H1 (cell line): ENCODE measurements around the gene APOC4. TPM values are rescaled to one million over a fixed set of nuclear protein-coding genes. Genes with fewer than 3 reads are reported as not detected.

ENCODE experiments used
- CTCF ChIA-PET: fragments of 300-600 bp; sonication (Branson Sonifier 250); formaldehyde crosslinking; loops from one replicate; lab custom pipeline; 2021; ENCODE audit not compliant: partially characterized antibody; lab: Charles Lee
- POLR2A ChIA-PET: fragments of 300-600 bp; sonication (Branson Sonifier 250); formaldehyde crosslinking; loops from one replicate; lab custom pipeline; 2021; ENCODE audit warnings: inconsistent platforms; ENCODE audit not compliant: partially characterized antibody; lab: Charles Lee
- DNase-seq, 2 experiments: peaks; one replicate each; pipeline versions ENCODE4 v3.0.0 to v3.0.0-alpha.2; 2010 to 2022; ENCODE audit warnings: low spot score in 2 of 2, low read depth in 1 of 2, mixed read lengths in 1 of 2
- FAIRE-seq: peaks from 2 replicates; lab custom pipeline; 2011; peaks lifted over from hg19 to GRCh38; lab: Jason Lieb, UNC
- H2AFZ ChIP-seq: 2 replicates; pipeline ENCODE4 v1.8.1; 2012; ENCODE audit warnings: low read length, inconsistent platforms
- H2AK5ac ChIP-seq: 2 replicates; pipeline ENCODE4 v1.6.1; 2013; ENCODE audit warnings: low read depth, low read length
- H2BK120ac ChIP-seq: replicated peaks from 2 replicates; pipeline ENCODE3; 2013; ENCODE audit warnings: low read depth, low read length, inconsistent platforms
- H2BK12ac ChIP-seq: 2 replicates; pipeline ENCODE4 v1.6.1; 2013; ENCODE audit warnings: low read depth, low read length
- H2BK15ac ChIP-seq: 2 replicates; pipeline ENCODE4 v1.6.1; 2013; ENCODE audit warnings: low read length
- H2BK20ac ChIP-seq: 2 replicates; pipeline ENCODE4 v1.6.1; 2013; ENCODE audit warnings: low read length
- H2BK5ac ChIP-seq: 2 replicates; pipeline ENCODE4 v1.6.1; 2013; ENCODE audit warnings: low read depth, low read length
- H3K14ac ChIP-seq: 2 replicates; pipeline ENCODE4 v1.6.1; 2013; ENCODE audit warnings: inconsistent platforms; ENCODE audit not compliant: insufficient read length
- H3K18ac ChIP-seq: 2 replicates; pipeline ENCODE4 v1.6.1; 2013; ENCODE audit warnings: low read length; ENCODE audit errors: extremely low read depth
- H3K23ac ChIP-seq: 2 replicates; pipeline ENCODE4 v1.6.1; 2013; ENCODE audit warnings: inconsistent platforms; ENCODE audit not compliant: insufficient read length
- H3K23me2 ChIP-seq: 2 replicates; pipeline ENCODE4 v1.6.1; 2013; ENCODE audit warnings: low read depth, low read length
- H3K27ac ChIP-seq: 2 replicates; pipeline ENCODE4 v1.6.1; 2011; ENCODE audit warnings: low read depth, low read length, inconsistent platforms
- H3K27me3 ChIP-seq, 4 experiments: replicated peaks in 1 of 4; 1 replicate in 1 of 4; 2 replicates in 3 of 4; pipeline versions ENCODE4 v1.6.1 to v1.8.1; 2011 to 2013; ENCODE audit warnings: low read length in 3 of 4, mild to moderate bottlenecking in 3 of 4, inconsistent platforms in 2 of 4, mixed read lengths in 2 of 4, moderate library complexity in 1 of 4; ENCODE audit not compliant: control insufficient read depth in 3 of 4, insufficient read depth in 3 of 4; ENCODE audit errors: extremely low read depth in 1 of 4
- H3K36me3 ChIP-seq, 4 experiments: 2 replicates each; pipeline versions ENCODE4 v1.6.1 to v1.8.1; 2011 to 2013; ENCODE audit warnings: mild to moderate bottlenecking in 4 of 4, low read length in 3 of 4, moderate library complexity in 2 of 4, control low read depth in 1 of 4, inconsistent platforms in 1 of 4; ENCODE audit not compliant: insufficient read depth in 4 of 4, control insufficient read depth in 2 of 4
- H3K4ac ChIP-seq: replicated peaks from 2 replicates; pipeline ENCODE3; 2013; ENCODE audit warnings: low read length, low read depth, mixed read lengths, inconsistent platforms; ENCODE audit not compliant: insufficient read length
- H3K4me1 ChIP-seq, 4 experiments: replicated peaks in 1 of 4; 1 replicate in 1 of 4; 2 replicates in 3 of 4; pipeline versions ENCODE4 v1.6.1 to v1.8.1; 2011 to 2013; ENCODE audit warnings: low read length in 3 of 4, inconsistent platforms in 2 of 4, mixed read lengths in 1 of 4; ENCODE audit not compliant: insufficient read depth in 4 of 4, control insufficient read depth in 3 of 4
- H3K4me2 ChIP-seq, 2 experiments: 2 replicates each; pipeline versions ENCODE4 v1.6.1 to v1.8.1; 2011 to 2013; ENCODE audit warnings: low read depth in 2 of 2, low read length in 2 of 2, control low read depth in 1 of 2, inconsistent platforms in 1 of 2, mild to moderate bottlenecking in 1 of 2; ENCODE audit not compliant: insufficient read depth in 1 of 2
- H3K4me3 ChIP-seq, 4 experiments: fragments of 200-600, 300-600 bp in 1 of 4; sonication (generic), shearing (Covaris generic), sonication (Bioruptor Twin) in 1 of 4; 2 replicates each; pipeline versions ENCODE4 v1.5.1 to v1.8.1; 2011 to 2016; ENCODE audit warnings: low read length in 4 of 4, low read depth in 3 of 4, control low read depth in 2 of 4, inconsistent platforms in 2 of 4, mild to moderate bottlenecking in 2 of 4, mixed read lengths in 1 of 4, moderate library complexity in 1 of 4; ENCODE audit not compliant: insufficient read depth in 2 of 4; ENCODE audit errors: extremely low read depth in 1 of 4
- H3K56ac ChIP-seq: replicated peaks from 2 replicates; pipeline ENCODE3; 2013; ENCODE audit warnings: low read depth, mild to moderate bottlenecking, mixed read lengths, low read length, inconsistent platforms; ENCODE audit not compliant: insufficient read length
- H3K79me1 ChIP-seq: 2 replicates; pipeline ENCODE4 v1.6.1; 2013; ENCODE audit warnings: low read depth, low read length, control low read depth
- H3K79me2 ChIP-seq, 2 experiments: 2 replicates each; pipeline versions ENCODE4 v1.6.1 to v1.8.1; 2012 to 2013; ENCODE audit warnings: low read length in 2 of 2, mild to moderate bottlenecking in 2 of 2, inconsistent platforms in 1 of 2; ENCODE audit not compliant: insufficient read depth in 2 of 2, control insufficient read depth in 1 of 2
- H3K9ac ChIP-seq, 4 experiments: replicated peaks in 1 of 4; 1 replicate in 1 of 4; 2 replicates in 3 of 4; pipeline versions ENCODE4 v1.6.1 to v1.8.1; 2011 to 2013; ENCODE audit warnings: low read depth in 3 of 4, low read length in 3 of 4, control low read depth in 2 of 4, mild to moderate bottlenecking in 2 of 4, moderate library complexity in 2 of 4, inconsistent platforms in 1 of 4; ENCODE audit errors: extremely low read depth in 1 of 4
- H3K9me3 ChIP-seq, 2 experiments: 2 replicates each; pipeline versions ENCODE4 v1.6.1 to v1.8.1; 2012 to 2013; ENCODE audit warnings: mild to moderate bottlenecking in 2 of 2, moderate library complexity in 2 of 2, control low read depth in 1 of 2, inconsistent platforms in 1 of 2, low read depth in 1 of 2, low read length in 1 of 2, mixed read lengths in 1 of 2; ENCODE audit not compliant: insufficient read depth in 2 of 2
- H4K20me1 ChIP-seq, 2 experiments: replicated peaks in 1 of 2; 2 replicates each; pipeline versions ENCODE3 to v1.8.1; 2011 to 2013; ENCODE audit warnings: inconsistent platforms in 2 of 2, low read length in 2 of 2, mild to moderate bottlenecking in 1 of 2; ENCODE audit not compliant: insufficient read depth in 2 of 2, control insufficient read depth in 1 of 2
- H4K5ac ChIP-seq: 2 replicates; pipeline ENCODE4 v1.6.1; 2013; ENCODE audit warnings: low read length, low read depth, mixed read lengths, inconsistent platforms; ENCODE audit not compliant: insufficient read length
- H4K8ac ChIP-seq: 2 replicates; pipeline ENCODE4 v1.8.0; 2013; ENCODE audit warnings: mild to moderate bottlenecking, moderate library complexity, low read length, inconsistent platforms; ENCODE audit not compliant: insufficient read depth; ENCODE audit errors: extremely low read depth
- H4K91ac ChIP-seq: replicated peaks from 2 replicates; pipeline ENCODE3; 2013; ENCODE audit warnings: low read length, mixed read lengths, inconsistent platforms; ENCODE audit not compliant: insufficient read length
- CHD1 ChIP-seq: IDR thresholded peaks from 2 replicates; pipeline ENCODE4 v1.6.1; 2012; ENCODE audit warnings: low read depth, low read length, improper control_type of control experiment
- CREB1 ChIP-seq: IDR thresholded peaks from 2 replicates; pipeline ENCODE4 v1.6.1; 2012; ENCODE audit warnings: inconsistent platforms
- GTF2F1 ChIP-seq: IDR thresholded peaks from 2 replicates; pipeline ENCODE4 v1.6.1; 2012; ENCODE audit warnings: low read depth, low read length, improper control_type of control experiment, borderline replicate concordance
- SIRT6 ChIP-seq: IDR thresholded peaks from one replicate; pipeline ENCODE4 v1.7.1; 2012; ENCODE audit warnings: low read length, inconsistent platforms
- SIX5 ChIP-seq: IDR thresholded peaks from 2 replicates; pipeline ENCODE4 v1.6.1; 2011; ENCODE audit warnings: mild to moderate bottlenecking, low read depth, low read length
- SP1 ChIP-seq: IDR thresholded peaks from 2 replicates; pipeline ENCODE4 v1.6.1; 2011; ENCODE audit warnings: low read depth, low read length
- SP2 ChIP-seq: IDR thresholded peaks from 2 replicates; pipeline ENCODE4 v1.6.1; 2012; ENCODE audit warnings: mild to moderate bottlenecking, low read length, inconsistent platforms
- TBP ChIP-seq: IDR thresholded peaks from 2 replicates; pipeline ENCODE4 v1.6.1; 2011; ENCODE audit warnings: low read depth, low read length, improper control_type of control experiment
- WGBS, 2 experiments: shearing (Covaris generic) in 1 of 2; methylation state at CpG; one replicate each; pipeline versions ENCODE4 v1.1.6 to v1.1.7; 2013 to 2015; ENCODE audit warnings: low lambda C conversion rate in 2 of 2, mixed read lengths in 2 of 2, inconsistent platforms in 1 of 2, low coverage in 1 of 2, missing lambda C conversion rate in 1 of 2; ENCODE audit not compliant: insufficient replicate concordance in 2 of 2, insufficient coverage in 1 of 2, insufficient read length in 1 of 2; ENCODE audit errors: extremely low coverage in 1 of 2, missing lambda C conversion rate in 1 of 2; 5-methylcytosine and 5-hydroxymethylcytosine counted together
- polyA plus RNA-seq, 7 experiments: library from polyadenylated mRNA; depleted of rRNA in 3 of 7; stranded (reverse) in 5 of 7; unstranded in 2 of 7; fragments of >200 nt in 5 of 7; fragments of 200-250 nt in 2 of 7; gene quantifications; 1 replicate in 5 of 7; 2 replicates in 1 of 7; 4 replicates in 1 of 7; pipeline versions ENCODE4 v1.2.1 to v1.2.3, GENCODE V29; 2011 to 2013; ENCODE audit warnings: missing spikeins in 2 of 7, mixed read lengths in 2 of 7
- total RNA-seq: library from RNA; stranded (reverse); fragmentation: NEBNext Ultra II Directional; extraction: Animal tissue kit (Norgen Biotek cat#: 25700); gene quantifications from 2 replicates; pipeline ENCODE4 v1.2.1, GENCODE V29; 2021
- TF ChIP-seq, protein P1 (sequence below): IDR thresholded peaks from 2 replicates; pipeline ENCODE4 v1.6.1; 2012; ENCODE audit warnings: inconsistent platforms

Gene APOC4
- total and polyA plus RNA-seq, 2 of the 8 experiments (the other 6 are each of a cell fraction or from before 2014, with no cell fraction given), result not detected

DNA sequence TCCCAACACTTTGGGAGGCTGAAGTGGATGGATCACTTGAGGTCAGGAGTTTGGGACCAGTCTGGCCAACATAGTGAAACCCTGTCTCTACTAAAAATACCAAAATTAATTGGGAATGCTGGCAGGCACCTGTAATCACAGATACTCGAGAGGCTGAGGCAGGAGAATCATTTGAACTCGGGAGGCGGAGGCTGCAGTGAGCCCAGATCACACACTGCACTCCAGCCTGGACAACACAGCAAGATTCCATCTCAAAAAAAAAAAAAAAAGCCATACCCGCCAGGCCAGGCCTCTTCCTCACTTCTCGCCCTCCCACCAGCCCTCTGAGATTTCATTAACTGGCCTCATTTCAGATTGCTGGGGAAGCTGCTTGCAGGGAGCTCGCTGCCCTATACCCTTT lies 51.5 kb downstream of the APOC4 start:
- POLR2A ChIA-PET, result interaction anchor here (0.7 to 1.8 kb wide), 5 partner anchors 8 to 103 kb away, joined by 3 to 5 read pairs (median 3); no protein-coding TSS in a partner anchor
- no peak overlapping the region for H4K8ac ChIP-seq

More for the DNA sequence above, 51.5 kb downstream of the APOC4 start:
- H2BK15ac ChIP-seq, result no peak overlapping the region
- no peak overlapping the region for H2BK12ac ChIP-seq
- H3K27ac ChIP-seq, result no peak overlapping the region
- FAIRE-seq (no peak), DNase-seq (no peak)
- no peak overlapping the region for H4K5ac ChIP-seq
- H3K4me3 ChIP-seq, result no peak overlapping the region
- H3K56ac ChIP-seq, result no peak overlapping the region
- no peak overlapping the region for H2BK5ac ChIP-seq
- CTCF ChIA-PET, result no interaction called here
- no peaks in the 10 kb centered on the region for H3K4me1 ChIP-seq
- no peak overlapping the region for H2AFZ ChIP-seq
- no peak overlapping the region for H4K91ac ChIP-seq
- H3K79me1 ChIP-seq, result no peaks in the 10 kb centered on the region; the same call in 1 of the 2 replicates
- no peak overlapping the region for H3K4me2 ChIP-seq
- H3K23ac ChIP-seq, result no peak overlapping the region
- H3K36me3 ChIP-seq, result peaks cover 0 to 23% (median 2%) of the 10 kb centered on the region in 4 experiments; a peak in 5 of 8 replicates
- peaks cover 2 to 7% of the 10 kb centered on the region in 2 experiments for H4K20me1 ChIP-seq
- WGBS, 2 experiments, result 97% methylated on average over 4 of the region's 6 CpGs; no CpG with 5 or more reads in 1 of the 2 experiments
- no peak overlapping the region for H3K18ac ChIP-seq
- no peaks in the 10 kb centered on the region for H3K79me2 ChIP-seq
- H3K9ac ChIP-seq, result no peak overlapping the region
- H3K23me2 ChIP-seq, result no peaks in the 10 kb centered on the region
- no peak overlapping the region for H2AK5ac ChIP-seq
- no peaks in the 10 kb centered on the region for H3K9me3 ChIP-seq
- TF ChIP-seq, protein P1, sequence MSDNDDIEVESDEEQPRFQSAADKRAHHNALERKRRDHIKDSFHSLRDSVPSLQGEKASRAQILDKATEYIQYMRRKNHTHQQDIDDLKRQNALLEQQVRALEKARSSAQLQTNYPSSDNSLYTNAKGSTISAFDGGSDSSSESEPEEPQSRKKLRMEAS, result no peak
- TF ChIP-seq SIRT6 (no peak), CHD1 (no peak), CREB1 (no peak), SP1 (no peak), TBP (no peak), GTF2F1 (no peak), SP2 (no peak), SIX5 (no peak)
- no peak overlapping the region for H3K4ac ChIP-seq
- H3K27me3 ChIP-seq, result no peaks in the 10 kb centered on the region
- H3K14ac ChIP-seq, result no peak overlapping the region
- H2BK120ac ChIP-seq, result no peak overlapping the region
- H2BK20ac ChIP-seq, result no peak overlapping the region
